Smooth muscle cell of the coronary artery (primary cell): Measurements from ENCODE around the gene CDC42SE1. TPM values are rescaled to one million over a fixed set of nuclear protein-coding genes. Genes with fewer than 3 reads are reported as not detected.

Experiments
- total RNA-seq: library from RNA; depleted of rRNA; stranded (reverse); fragments of >200 nt; gene quantifications from 2 replicates; pipeline ENCODE4 v1.2.3, GENCODE V29; 2014; ENCODE audit warnings: low replicate concordance

Gene CDC42SE1, protein sequence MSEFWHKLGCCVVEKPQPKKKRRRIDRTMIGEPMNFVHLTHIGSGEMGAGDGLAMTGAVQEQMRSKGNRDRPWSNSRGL
- total RNA-seq: 24.2 and 48.7 TPM in 2 replicates

DNA sequence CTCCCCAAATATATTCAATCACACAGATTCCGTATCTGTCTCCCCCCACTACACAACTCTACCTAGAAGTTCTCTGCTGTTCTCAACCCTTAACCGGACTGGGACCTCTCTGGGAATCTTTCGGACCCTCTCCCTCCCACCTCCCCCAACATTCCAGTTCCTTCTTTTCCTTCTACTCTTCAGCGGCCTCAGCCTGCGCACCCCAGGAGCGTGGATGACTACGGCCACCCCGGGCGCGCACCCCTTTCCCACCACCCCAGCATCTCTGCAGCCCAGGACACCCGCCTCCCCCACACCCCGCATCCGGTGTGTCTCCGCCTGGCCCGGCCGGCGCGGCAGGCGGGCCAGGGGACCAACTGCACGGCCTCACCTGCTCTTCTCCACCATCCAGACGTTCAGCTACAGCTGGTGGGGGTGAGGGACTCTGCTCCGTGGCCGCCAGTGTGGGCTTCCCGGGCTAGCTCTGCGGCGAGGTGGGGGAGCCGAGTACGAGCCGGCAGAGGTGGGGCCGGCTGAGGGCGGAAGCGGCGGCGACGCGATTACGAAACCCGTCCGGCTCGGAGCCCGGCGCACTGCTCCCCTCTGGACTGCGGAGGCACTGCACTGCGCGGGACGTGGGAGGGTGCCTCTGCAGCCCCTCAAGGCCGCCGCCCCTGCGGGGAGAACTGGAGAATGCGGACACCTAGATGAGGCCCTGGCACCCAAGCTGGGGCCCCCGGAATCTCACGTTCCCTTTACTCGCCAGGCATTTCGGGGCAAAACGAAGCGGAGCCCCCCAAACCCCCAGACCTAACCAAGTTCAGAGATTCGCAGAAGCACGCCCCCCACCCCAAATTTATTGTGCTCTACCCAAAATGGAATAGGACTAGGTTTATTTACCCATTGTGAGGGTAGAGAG, at the start of gene CDC42SE1:
CDC42SE1 (minus strand) TSS at position 514 of the 898 bp plus-strand sequence. CDS start 3,892 bp downstream, outside the sequence.

DNA sequence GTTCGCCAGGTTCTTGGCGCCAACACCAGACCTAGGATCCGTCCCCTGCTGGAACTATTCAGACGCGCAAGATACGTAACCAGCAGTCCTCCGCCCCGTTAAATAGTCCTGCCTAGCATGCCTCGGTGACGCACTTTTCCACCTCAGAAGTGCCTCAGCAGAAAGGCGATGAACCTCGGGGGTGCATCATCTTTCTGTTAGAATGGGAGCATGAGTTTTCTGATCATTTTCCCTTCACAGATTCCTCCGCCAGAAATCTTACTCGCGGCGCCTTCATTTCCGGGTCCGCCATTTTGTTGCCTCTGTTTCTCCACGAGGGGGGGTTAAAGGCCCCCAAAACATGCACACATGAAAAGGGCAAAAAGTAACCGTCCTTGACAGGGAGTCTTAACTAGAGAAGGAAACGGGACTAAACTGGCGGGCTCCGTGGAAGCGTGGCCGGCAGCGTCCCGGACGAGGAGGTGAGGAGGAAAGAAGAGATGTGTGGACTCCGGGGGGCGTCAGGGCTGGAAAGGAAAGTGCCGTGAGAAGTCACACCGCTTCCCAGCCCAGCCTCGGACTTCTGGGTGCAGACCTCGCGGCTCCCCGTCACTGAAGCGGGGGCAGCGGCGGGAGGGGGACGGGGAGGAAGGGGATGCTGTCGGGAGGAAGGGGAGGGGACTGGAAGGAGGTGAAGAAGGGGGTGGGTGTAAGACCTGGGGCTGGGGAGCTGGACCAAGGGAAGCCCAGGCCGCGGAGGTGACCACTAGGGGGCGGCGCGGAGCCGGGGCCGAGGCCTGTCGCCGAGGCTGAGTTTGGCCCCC, 11.3 kb upstream of the CDC42SE1 start, which contains the start of gene GABPB2:
GABPB2 (plus strand) TSS at position 288 of the 803 bp plus-strand sequence. CDS start 17,429 bp downstream, outside the sequence.

DNA sequence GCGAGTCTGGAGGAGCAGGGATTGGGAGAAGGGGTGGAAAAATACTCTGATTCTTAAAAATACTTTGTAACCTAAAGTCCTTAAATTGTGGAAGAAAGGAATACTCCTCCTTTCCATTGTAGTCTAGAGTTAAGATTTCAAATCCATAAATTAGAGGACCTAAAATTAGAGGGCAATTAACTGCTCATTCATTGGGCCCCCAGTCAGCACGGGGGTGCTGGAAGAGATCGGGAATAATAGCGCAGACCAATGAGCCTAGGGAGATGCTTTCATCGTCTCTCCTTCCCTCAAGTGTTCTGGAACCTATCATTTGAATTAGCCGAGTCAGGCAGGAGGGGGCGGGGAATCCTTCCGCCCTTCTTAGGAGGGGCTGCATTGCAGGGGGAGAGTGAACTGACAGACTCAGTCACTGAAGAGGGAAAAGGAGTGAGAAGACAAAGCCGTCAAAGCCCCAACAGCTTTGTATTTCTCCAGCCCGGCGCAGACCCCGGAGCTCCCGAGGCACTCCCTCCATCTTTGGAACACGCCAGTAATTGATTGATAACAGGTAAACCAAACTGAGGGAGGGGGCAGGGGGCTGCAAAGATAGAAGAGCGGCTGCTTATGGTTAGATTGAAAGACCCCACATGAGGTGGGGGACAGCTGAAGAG, 710 bp upstream of the CDC42SE1 start, which contains the start of gene MLLT11:
MLLT11 (plus strand) TSS at position 391 of the 650 bp plus-strand sequence. CDS start 6,828 bp downstream, outside the sequence.

DNA sequence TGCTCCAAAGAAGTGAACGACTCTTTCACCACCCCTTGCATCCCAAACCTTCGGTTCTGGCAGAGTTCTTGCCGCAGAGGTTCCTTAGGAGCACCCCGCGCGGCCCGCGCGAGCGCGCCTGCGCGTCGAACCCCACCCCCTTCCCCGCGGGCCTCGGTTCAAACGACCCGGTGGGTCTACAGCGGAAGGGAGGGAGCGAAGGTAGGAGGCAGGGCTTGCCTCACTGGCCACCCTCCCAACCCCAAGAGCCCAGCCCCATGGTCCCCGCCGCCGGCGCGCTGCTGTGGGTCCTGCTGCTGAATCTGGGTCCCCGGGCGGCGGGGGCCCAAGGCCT, 11.9 kb downstream of the CDC42SE1 start, which contains the start of gene C1orf56:
C1orf56 (plus strand) TSS at position 161 of the 334 bp plus-strand sequence; CDS start at position 258, 97 bp downstream.

DNA sequence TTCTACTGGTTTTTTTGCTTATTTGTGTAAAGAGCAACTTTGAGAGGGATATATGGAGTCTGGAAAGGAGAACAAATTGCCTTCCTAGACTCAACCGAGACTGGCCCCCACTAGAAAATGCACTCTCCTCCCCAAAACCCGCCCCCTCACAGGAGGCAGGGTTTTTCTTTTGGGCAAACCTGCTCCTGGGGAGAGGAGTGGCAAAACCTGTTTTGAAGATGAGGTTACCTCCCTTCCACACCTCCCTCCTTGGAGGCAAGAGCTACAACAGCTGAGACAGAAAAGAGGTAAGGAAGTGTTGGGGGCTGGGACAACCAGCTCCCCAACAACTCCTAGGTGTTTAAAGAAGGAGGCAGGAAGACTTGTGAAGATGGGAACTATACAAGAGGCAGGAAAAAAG, 23.1 kb downstream of the CDC42SE1 start, which contains the start of gene BNIPL:
BNIPL (plus strand) TSS at position 231 of the 400 bp plus-strand sequence; CDS start at position 371, 140 bp downstream.

DNA sequence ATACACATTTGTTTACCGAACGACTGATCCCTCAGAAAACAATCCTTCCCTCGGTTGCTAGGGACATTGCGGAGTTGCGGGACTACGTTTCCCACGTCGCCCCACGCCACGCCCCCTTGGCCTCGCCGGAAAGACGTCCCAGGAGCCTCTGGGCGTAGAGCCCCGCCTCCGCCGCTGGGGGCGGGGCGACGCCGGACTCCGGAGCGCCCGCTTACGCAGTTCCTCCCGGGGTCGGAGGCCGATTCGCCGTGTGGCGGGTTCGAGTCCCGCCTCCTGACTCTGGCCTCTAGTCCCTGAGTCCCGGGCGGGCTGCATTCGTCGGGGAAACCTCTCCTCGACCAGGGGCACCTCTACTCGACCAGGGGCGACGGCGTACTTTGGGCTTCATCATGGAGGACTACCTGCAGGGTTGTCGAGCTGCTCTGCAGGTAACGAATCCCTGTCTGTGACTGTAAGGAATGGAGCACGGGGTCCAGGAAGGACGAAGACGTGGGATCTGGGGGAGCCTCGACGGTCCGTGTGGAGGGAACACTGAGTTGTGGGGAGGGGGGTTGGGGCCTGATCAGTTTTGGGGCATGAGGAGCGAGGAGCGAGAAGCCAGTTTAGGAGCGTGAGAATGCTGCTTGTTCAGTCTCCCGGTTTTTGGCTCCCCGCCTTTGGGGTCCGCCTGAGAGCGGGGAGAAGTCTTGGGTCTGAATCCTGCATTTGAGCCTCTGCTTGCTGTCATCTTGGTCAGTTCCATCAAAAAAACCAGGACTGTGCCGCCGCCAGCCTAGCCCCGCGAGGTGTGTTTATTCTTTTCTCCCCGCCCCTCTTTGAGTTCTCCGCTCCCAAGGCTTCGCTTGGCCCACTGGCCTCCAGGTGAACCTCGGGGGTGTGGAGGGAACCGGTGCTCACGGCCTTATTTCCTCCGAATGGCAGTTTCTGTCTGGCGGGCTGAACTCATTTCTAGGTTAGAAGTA, 50.9 kb downstream of the CDC42SE1 start, which contains the start of gene PRUNE1:
PRUNE1 (plus strand) TSS at position 206 of the 962 bp plus-strand sequence; CDS start at position 390, 184 bp downstream.

DNA sequence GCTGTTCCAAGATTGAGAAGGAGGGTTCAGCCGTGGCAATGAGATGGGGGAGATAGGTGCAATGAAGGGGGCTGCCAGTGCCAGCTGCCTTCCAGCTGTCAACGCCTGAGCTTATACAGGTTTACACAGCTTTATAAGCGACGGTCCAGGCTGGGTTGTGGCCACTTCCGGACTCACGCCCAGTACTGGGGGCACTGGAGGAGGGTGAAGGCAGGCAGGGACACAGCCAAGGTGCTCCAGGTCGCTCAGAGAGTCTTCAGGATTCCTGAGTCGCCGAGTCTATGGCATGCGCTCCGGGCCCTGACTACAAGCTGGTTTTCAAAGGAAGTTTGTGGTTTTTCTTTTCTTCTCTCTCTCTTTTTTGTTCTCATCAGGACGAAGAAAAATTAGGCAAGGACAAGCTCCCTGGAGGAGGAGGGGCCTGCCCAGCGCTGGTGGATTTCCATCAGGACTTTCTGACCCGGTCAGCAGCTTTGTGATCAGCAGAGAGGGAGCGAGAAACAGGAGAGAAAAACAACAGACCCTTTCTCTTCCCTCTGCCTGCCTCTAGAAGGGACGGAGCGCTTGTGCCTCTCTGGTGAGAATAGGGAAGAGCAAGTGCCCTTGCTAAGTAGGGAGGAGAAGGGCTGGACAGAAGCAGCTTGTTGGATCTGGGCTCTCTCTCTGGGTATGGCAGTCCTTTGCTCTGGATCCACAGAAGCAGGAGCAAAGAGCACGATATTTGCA, 52.9 kb downstream of the CDC42SE1 start, which contains the start of gene MINDY1:
MINDY1 (minus strand) TSS at position 576 of the 726 bp plus-strand sequence. CDS start 4,285 bp downstream, outside the sequence.

Other genes starting within 250 kb of the CDC42SE1 start
- 21.1 and 44.9 TPM in 2 replicates for gene ARNT, start 183.0 kb downstream of the CDC42SE1 start, total RNA-seq
- gene CTXND2, start 172.5 kb downstream of the CDC42SE1 start, total RNA-seq: not detected in 2 replicates
- gene SETDB1, start 133.3 kb downstream of the CDC42SE1 start, total RNA-seq: 27.1 and 36.5 TPM in 2 replicates
- gene CERS2, start 84.8 kb downstream of the CDC42SE1 start, total RNA-seq: 81.2 and 81.8 TPM in 2 replicates
- 0.08 and 0.23 TPM in 2 replicates for gene ANXA9, start 77.3 kb downstream of the CDC42SE1 start, total RNA-seq
- 7.1 and 11.0 TPM in 2 replicates for gene MINDY1, start 52.7 kb downstream of the CDC42SE1 start, total RNA-seq
- 5.1 and 8.3 TPM in 2 replicates for gene PRUNE1, start 51.2 kb downstream of the CDC42SE1 start, total RNA-seq
- 0.08 and 0.70 TPM in 2 replicates for gene BNIPL, start 23.0 kb downstream of the CDC42SE1 start, total RNA-seq
- 0.47 and 0.98 TPM in 2 replicates for gene C1orf56, start 11.9 kb downstream of the CDC42SE1 start, total RNA-seq
- 0.59 and 7.9 TPM in 2 replicates for gene MLLT11, start 775 bp upstream of the CDC42SE1 start, total RNA-seq
- 7.6 and 30.4 TPM in 2 replicates for gene GABPB2, start 11.1 kb upstream of the CDC42SE1 start, total RNA-seq
- gene SEMA6C, start 87.0 kb upstream of the CDC42SE1 start, total RNA-seq: 1.1 and 1.4 TPM in 2 replicates
- gene TNFAIP8L2, start 97.0 kb upstream of the CDC42SE1 start, total RNA-seq: not detected in 2 replicates
- 5.4 and 8.4 TPM in 2 replicates for gene LYSMD1, start 106.3 kb upstream of the CDC42SE1 start, total RNA-seq
- gene SCNM1, start 106.5 kb upstream of the CDC42SE1 start, total RNA-seq: 15.6 and 28.0 TPM in 2 replicates
- gene TMOD4, start 116.4 kb upstream of the CDC42SE1 start, total RNA-seq: not detected in 2 replicates
- gene VPS72, start 130.6 kb upstream of the CDC42SE1 start, total RNA-seq: 27.1 and 43.9 TPM in 2 replicates
- 47.3 and 49.6 TPM in 2 replicates for gene PIP5K1A, start 138.9 kb upstream of the CDC42SE1 start, total RNA-seq
- 293 and 430 TPM in 2 replicates for gene PSMD4, start 195.1 kb upstream of the CDC42SE1 start, total RNA-seq
- gene ZNF687, start 222.7 kb upstream of the CDC42SE1 start, total RNA-seq: 7.0 and 7.8 TPM in 2 replicates